ENCODE measurements around the gene FHL3.

The FHL3 gene

GRCh38 chr1:37989361-37989930 lies 15.9 kb downstream of the FHL3 start:
- Histone ChIP-seq H4K20me1 (ENCODE audit: low read depth, low read length) (no peaks in the 10 kb centered on the region; the same call in 1 of the 2 replicates), H3K9ac (ENCODE audit: low read length) (peak overlapping the region; percentile 80), H2AFZ (ENCODE audit: low read depth, low read length, severe bottlenecking) (peak overlapping the region; percentile 61), H3K9me3 (ENCODE audit: insufficient read depth, low read length) (no peaks in the 10 kb centered on the region), H3K27ac (ENCODE audit: low read depth, low read length) (peak overlapping the region; percentile 58), H3K4me3 (ENCODE audit: insufficient read depth, low read length, poor library complexity, severe bottlenecking) (peak overlapping the region; percentile 96), H3K79me2 (ENCODE audit: insufficient read depth, low read length) (peaks cover 26% of the 10 kb centered on the region), H3F3A (ENCODE audit: insufficient read depth) (0 out of 2 replicates have a peak, but pooled peaks cover 5% of the 10 kb centered on the region), H3K4me2 (ENCODE audit: low read depth, low read length, poor library complexity, severe bottlenecking) (peak overlapping the region; percentile 50), H3K27me3 (ENCODE audit: low read length) (no peaks in the 10 kb centered on the region), H3K9me2 (replicated peaks; ENCODE audit: insufficient read depth, low read length) (no peaks in the 10 kb centered on the region), H3K36me3 (ENCODE audit: low read length) (peaks cover 13% of the 10 kb centered on the region)
- no peak for TF ChIP-seq EZH2phosphoT487 (conservative IDR thresholded peaks at IDR 0.05; ENCODE audit: low read length)

DNA sequence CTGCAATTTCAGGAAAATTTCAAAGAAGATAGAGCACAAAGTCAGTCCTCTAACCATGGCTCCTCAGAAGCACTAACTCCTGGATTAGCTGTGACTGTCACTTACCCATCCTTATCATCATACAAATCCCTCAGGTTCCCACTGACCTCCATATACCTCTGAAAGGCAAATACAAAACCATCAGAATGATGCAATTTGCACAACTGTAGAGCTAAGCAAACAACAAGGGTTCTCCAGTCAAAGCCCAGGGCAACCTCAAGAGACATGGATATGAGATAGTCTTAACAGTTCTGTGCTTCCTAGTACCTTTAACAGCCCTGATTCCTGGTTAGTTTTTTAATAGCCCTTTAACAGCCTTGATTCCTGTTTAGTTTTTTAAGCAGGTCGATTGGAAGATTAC lies 17.6 kb downstream of the FHL3 start:
- no peaks in the 10 kb centered on the region for H3K9me2 ChIP-seq (replicated peaks; ENCODE audit: insufficient read depth, low read length)
- no peaks in the 10 kb centered on the region; the same call in 1 of the 2 replicates for H4K20me1 ChIP-seq (ENCODE audit: low read depth, low read length)
- H3K4me3 ChIP-seq (ENCODE audit: insufficient read depth, low read length, poor library complexity, severe bottlenecking), result no peak overlapping the region
- peaks cover 26% of the 10 kb centered on the region for H3K79me2 ChIP-seq (ENCODE audit: insufficient read depth, low read length)
- no peak overlapping the region for H3K9ac ChIP-seq (ENCODE audit: low read length)
- H3K27me3 ChIP-seq (ENCODE audit: low read length), result no peaks in the 10 kb centered on the region
- H3K9me3 ChIP-seq (ENCODE audit: insufficient read depth, low read length), result no peaks in the 10 kb centered on the region
- H2AFZ ChIP-seq (ENCODE audit: low read depth, low read length, severe bottlenecking), result no peak overlapping the region
- 0 out of 2 replicates have a peak, but pooled peaks cover 5% of the 10 kb centered on the region for H3F3A ChIP-seq (ENCODE audit: insufficient read depth)
- H3K27ac ChIP-seq (ENCODE audit: low read depth, low read length), result no peak overlapping the region
- peak overlapping the region; percentile 50 for H3K4me2 ChIP-seq (ENCODE audit: low read depth, low read length, poor library complexity, severe bottlenecking)
- no peak for TF ChIP-seq EZH2phosphoT487 (conservative IDR thresholded peaks at IDR 0.05; ENCODE audit: low read length)
- TF ChIP-seq, protein P1, sequence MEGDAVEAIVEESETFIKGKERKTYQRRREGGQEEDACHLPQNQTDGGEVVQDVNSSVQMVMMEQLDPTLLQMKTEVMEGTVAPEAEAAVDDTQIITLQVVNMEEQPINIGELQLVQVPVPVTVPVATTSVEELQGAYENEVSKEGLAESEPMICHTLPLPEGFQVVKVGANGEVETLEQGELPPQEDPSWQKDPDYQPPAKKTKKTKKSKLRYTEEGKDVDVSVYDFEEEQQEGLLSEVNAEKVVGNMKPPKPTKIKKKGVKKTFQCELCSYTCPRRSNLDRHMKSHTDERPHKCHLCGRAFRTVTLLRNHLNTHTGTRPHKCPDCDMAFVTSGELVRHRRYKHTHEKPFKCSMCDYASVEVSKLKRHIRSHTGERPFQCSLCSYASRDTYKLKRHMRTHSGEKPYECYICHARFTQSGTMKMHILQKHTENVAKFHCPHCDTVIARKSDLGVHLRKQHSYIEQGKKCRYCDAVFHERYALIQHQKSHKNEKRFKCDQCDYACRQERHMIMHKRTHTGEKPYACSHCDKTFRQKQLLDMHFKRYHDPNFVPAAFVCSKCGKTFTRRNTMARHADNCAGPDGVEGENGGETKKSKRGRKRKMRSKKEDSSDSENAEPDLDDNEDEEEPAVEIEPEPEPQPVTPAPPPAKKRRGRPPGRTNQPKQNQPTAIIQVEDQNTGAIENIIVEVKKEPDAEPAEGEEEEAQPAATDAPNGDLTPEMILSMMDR (IDR thresholded peaks at IDR 0.05; ENCODE audit: insufficient read depth, low read length, poor library complexity, severe bottlenecking), result no peak
- H3K36me3 ChIP-seq (ENCODE audit: low read length), result peaks cover 22% of the 10 kb centered on the region

DNA sequence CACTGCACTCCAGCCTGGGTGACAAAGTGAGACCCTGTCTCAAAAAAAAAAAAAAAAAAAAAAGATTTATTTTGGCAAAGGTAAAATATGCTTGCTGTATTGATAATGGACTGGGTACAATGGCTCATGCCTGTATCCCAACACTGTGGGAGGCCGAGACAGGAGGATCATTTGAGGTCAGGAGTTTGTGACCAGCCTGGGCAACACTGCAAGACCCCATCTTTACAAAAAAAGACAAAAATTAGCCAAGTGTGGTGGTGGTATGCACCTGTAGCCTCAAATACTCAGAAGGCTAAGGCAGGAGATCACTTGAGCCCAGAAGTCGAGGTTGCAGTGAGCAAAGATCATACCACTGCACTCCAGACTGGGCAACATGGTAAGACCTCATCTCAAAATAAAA lies 21.8 kb downstream of the FHL3 start:
- no peak overlapping the region for H3K4me3 ChIP-seq (ENCODE audit: insufficient read depth, low read length, poor library complexity, severe bottlenecking)
- no peaks in the 10 kb centered on the region; the same call in 1 of the 2 replicates for H4K20me1 ChIP-seq (ENCODE audit: low read depth, low read length)
- H3K9me2 ChIP-seq (replicated peaks; ENCODE audit: insufficient read depth, low read length), result no peaks in the 10 kb centered on the region
- H3K4me2 ChIP-seq (ENCODE audit: low read depth, low read length, poor library complexity, severe bottlenecking), result no peak overlapping the region
- H2AFZ ChIP-seq (ENCODE audit: low read depth, low read length, severe bottlenecking), result no peak overlapping the region
- H3K27me3 ChIP-seq (ENCODE audit: low read length), result no peaks in the 10 kb centered on the region
- peaks cover 45% of the 10 kb centered on the region for H3K36me3 ChIP-seq (ENCODE audit: low read length)
- no peaks in the 10 kb centered on the region; the same call in 1 of the 2 replicates for H3F3A ChIP-seq (ENCODE audit: insufficient read depth)
- no peak for TF ChIP-seq EZH2phosphoT487 (conservative IDR thresholded peaks at IDR 0.05; ENCODE audit: low read length)
- TF ChIP-seq, protein P1 (IDR thresholded peaks at IDR 0.05; ENCODE audit: insufficient read depth, low read length, poor library complexity, severe bottlenecking), result no peak
- peaks cover 13% of the 10 kb centered on the region for H3K79me2 ChIP-seq (ENCODE audit: insufficient read depth, low read length)
- H3K27ac ChIP-seq (ENCODE audit: low read depth, low read length), result no peak overlapping the region
- H3K9ac ChIP-seq (ENCODE audit: low read length), result no peak overlapping the region
- no peaks in the 10 kb centered on the region for H3K9me3 ChIP-seq (ENCODE audit: insufficient read depth, low read length)

- H2AFZ ChIP-seq (ENCODE audit: low read depth, low read length, severe bottlenecking), result no peak overlapping the region
- no peaks in the 10 kb centered on the region; the same call in 1 of the 2 replicates for H3F3A ChIP-seq (ENCODE audit: insufficient read depth)
- H3K27me3 ChIP-seq (ENCODE audit: low read length), result no peaks in the 10 kb centered on the region
- H3K79me2 ChIP-seq (ENCODE audit: insufficient read depth, low read length), result no peaks in the 10 kb centered on the region
- TF ChIP-seq, protein P1 (IDR thresholded peaks at IDR 0.05; ENCODE audit: insufficient read depth, low read length, poor library complexity, severe bottlenecking), result no peak
- TF ChIP-seq EZH2phosphoT487 (conservative IDR thresholded peaks at IDR 0.05; ENCODE audit: low read length), result no peak
- H3K9me2 ChIP-seq (replicated peaks; ENCODE audit: insufficient read depth, low read length), result no peaks in the 10 kb centered on the region
- no peak overlapping the region for H3K4me3 ChIP-seq (ENCODE audit: insufficient read depth, low read length, poor library complexity, severe bottlenecking)
- no peak overlapping the region for H3K9ac ChIP-seq (ENCODE audit: low read length)
- no peak overlapping the region for H3K27ac ChIP-seq (ENCODE audit: low read depth, low read length)
- peaks cover 41% of the 10 kb centered on the region; the same call in 1 of the 2 replicates for H3K36me3 ChIP-seq (ENCODE audit: low read length)
- H3K4me2 ChIP-seq (ENCODE audit: low read depth, low read length, poor library complexity, severe bottlenecking), result no peak overlapping the region
- H3K9me3 ChIP-seq (ENCODE audit: insufficient read depth, low read length), result no peaks in the 10 kb centered on the region
- no peaks in the 10 kb centered on the region for H4K20me1 ChIP-seq (ENCODE audit: low read depth, low read length)
Observed at GRCh38 chr1:37978541-37978940, 26.8 kb downstream of the FHL3 start.
